GM12864 (cell line): ENCODE results near the gene NDUFS1.
"Not testable (repeated sequence)": the region's sequence is repeated elsewhere in the genome, so short reads cannot be mapped to it uniquely, and the experiment has no call there.

Experiments used
- DNase-seq: peaks from one replicate; pipeline ENCODE4 v3.0.0-alpha.2; 2011; ENCODE audit warnings: low read depth
- H3K4me3 ChIP-seq: 2 replicates; pipeline ENCODE4 v1.5.1; 2011; ENCODE audit warnings: mild to moderate bottlenecking, low read depth, low read length, control low read depth
- CTCF ChIP-seq: IDR thresholded peaks from 2 replicates; pipeline ENCODE4 v1.5.1; 2011; ENCODE audit warnings: low read depth, mild to moderate bottlenecking, moderate library complexity, low read length, control low read depth, inconsistent platforms; ENCODE audit errors: missing control alignments

Gene NDUFS1

GRCh38 chr2:206160125-206160806 is 1.0 kb upstream of the NDUFS1 start:
- no peak for DNase-seq
- no peak for TF ChIP-seq CTCF

GRCh38 chr2:206158563-206159345 is 490 bp downstream of the NDUFS1 start:
- peak overlapping the region; percentile 100 for H3K4me3 ChIP-seq
- no peak for DNase-seq
- TF ChIP-seq CTCF: no peak

More at GRCh38 chr2:206160125-206160806, 1.0 kb upstream of the NDUFS1 start:
- peak overlapping the region; percentile 100 for H3K4me3 ChIP-seq

GRCh38 chr2:206157014-206157413 is 2.2 kb downstream of the NDUFS1 start:
- DNase-seq, H3K4me3 ChIP-seq: not testable (repeated sequence)

GRCh38 chr2:206154197-206154596 is 5.0 kb downstream of the NDUFS1 start:
- H3K4me3 ChIP-seq: no peak overlapping the region
- peak; percentile 21 for TF ChIP-seq CTCF
- DNase-seq: no peak

GRCh38 chr2:206150631-206151030 is 8.6 kb downstream of the NDUFS1 start:
- H3K4me3 ChIP-seq: no peak overlapping the region
- DNase-seq: no peak
- TF ChIP-seq CTCF: no peak

- no peak for DNase-seq
- TF ChIP-seq CTCF: no peak
- no peak overlapping the region for H3K4me3 ChIP-seq
Measured at GRCh38 chr2:206150168-206150567, 9.1 kb downstream of the NDUFS1 start.

GRCh38 chr2:206149330-206149729 is 9.9 kb downstream of the NDUFS1 start:
- DNase-seq: no peak
- H3K4me3 ChIP-seq: no peak overlapping the region
- no peak for TF ChIP-seq CTCF
